Epithelial cell of prostate (primary cell): ENCODE results near the gene CPOX.
A peak's percentile ranks its signal among the peaks of the same experiment; 100 is the strongest.
"Not testable (repeated sequence)": the region's sequence is repeated elsewhere in the genome, so short reads cannot be mapped to it uniquely, and the experiment has no call there.

Experiments
- DNase-seq: peaks from one replicate; pipeline ENCODE4 v3.0.0-alpha.2; 2011; ENCODE audit warnings: low read depth, low spot score
- H3K27ac ChIP-seq: fragments of 450-650 bp; 2 replicates; pipeline ENCODE4 v1.5.1; 2017; ENCODE audit warnings: mild to moderate bottlenecking

The CPOX gene

GRCh38 chr3:98565237-98565643, 28.2 kb downstream of the CPOX start:
- peak overlapping the region; percentile 0 for H3K27ac ChIP-seq
- no peak for DNase-seq

- H3K27ac ChIP-seq: peak overlapping the region; percentile 47
- DNase-seq: no peak
These were observed 29.0 kb downstream of the CPOX start for GRCh38 chr3:98564282-98565005.

- peak overlapping the region; percentile 47 for H3K27ac ChIP-seq
- peak; percentile 44 for DNase-seq
These were observed 29.6 kb downstream of the CPOX start for GRCh38 chr3:98563661-98564281.

- DNase-seq: no peak
These were observed 31.5 kb downstream of the CPOX start for GRCh38 chr3:98561727-98562521.

GRCh38 chr3:98560911-98561310, 32.5 kb downstream of the CPOX start:
- DNase-seq: no peak
- H3K27ac ChIP-seq: no peak overlapping the region

More at GRCh38 chr3:98561727-98562521, 31.5 kb downstream of the CPOX start:
- no peak overlapping the region for H3K27ac ChIP-seq

GRCh38 chr3:98559769-98560168, 33.6 kb downstream of the CPOX start:
- not testable (repeated sequence) for DNase-seq

GRCh38 chr3:98558100-98558827, 35.1 kb downstream of the CPOX start:
- no peak for DNase-seq
- no peak overlapping the region for H3K27ac ChIP-seq

More at GRCh38 chr3:98559769-98560168, 33.6 kb downstream of the CPOX start:
- H3K27ac ChIP-seq: not testable (repeated sequence)

GRCh38 chr3:98557324-98558010, 35.9 kb downstream of the CPOX start:
- no peak overlapping the region for H3K27ac ChIP-seq
- DNase-seq: no peak

GRCh38 chr3:98556164-98557130, 37.0 kb downstream of the CPOX start:
- DNase-seq: no peak
- H3K27ac ChIP-seq: no peak overlapping the region

GRCh38 chr3:98555025-98555379, 38.4 kb downstream of the CPOX start:
- no peak overlapping the region for H3K27ac ChIP-seq
- no peak for DNase-seq

- no peak overlapping the region for H3K27ac ChIP-seq
- no peak for DNase-seq
These were observed 38.8 kb downstream of the CPOX start for GRCh38 chr3:98554580-98554979.

- H3K27ac ChIP-seq: no peak overlapping the region
- no peak for DNase-seq
These were observed 39.7 kb downstream of the CPOX start for GRCh38 chr3:98553753-98554152.

- no peak for DNase-seq
- H3K27ac ChIP-seq: no peak overlapping the region
These were observed 40.3 kb downstream of the CPOX start for GRCh38 chr3:98553021-98553563.

- no peak for DNase-seq
- no peak overlapping the region for H3K27ac ChIP-seq
These were observed 41.0 kb downstream of the CPOX start for GRCh38 chr3:98552232-98553020.

- no peak overlapping the region for H3K27ac ChIP-seq
- no peak for DNase-seq
These were observed 41.7 kb downstream of the CPOX start for GRCh38 chr3:98551754-98552153.

GRCh38 chr3:98551236-98551635, 42.2 kb downstream of the CPOX start:
- H3K27ac ChIP-seq: no peak overlapping the region
- no peak for DNase-seq

GRCh38 chr3:98550833-98551232, 42.6 kb downstream of the CPOX start:
- no peak overlapping the region for H3K27ac ChIP-seq
- no peak for DNase-seq

GRCh38 chr3:98548544-98548943, 44.9 kb downstream of the CPOX start:
- no peak for DNase-seq
- no peak overlapping the region for H3K27ac ChIP-seq
